ENCODE results near the gene THSD4.

DNA sequence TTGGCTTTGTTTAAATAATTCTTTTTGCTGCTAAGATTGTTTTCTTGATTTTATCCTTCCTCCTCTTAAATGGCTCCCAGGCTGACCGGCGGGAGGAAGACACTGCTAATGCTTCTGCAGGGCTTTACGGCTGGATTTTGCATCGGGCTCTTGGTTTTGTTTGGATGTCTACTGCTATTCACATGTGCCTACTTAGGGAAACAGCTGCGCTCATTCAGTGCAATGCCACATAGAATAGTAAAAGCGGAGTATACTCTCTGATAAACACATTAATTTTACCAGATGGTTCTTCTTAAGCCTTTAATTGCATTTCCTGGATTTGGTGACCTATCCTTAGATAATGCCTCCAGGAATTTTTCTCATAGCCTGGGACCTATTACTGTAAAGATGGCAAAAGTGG is 146.6 kb downstream of the THSD4 start:
- TF ChIP-seq, protein P1, sequence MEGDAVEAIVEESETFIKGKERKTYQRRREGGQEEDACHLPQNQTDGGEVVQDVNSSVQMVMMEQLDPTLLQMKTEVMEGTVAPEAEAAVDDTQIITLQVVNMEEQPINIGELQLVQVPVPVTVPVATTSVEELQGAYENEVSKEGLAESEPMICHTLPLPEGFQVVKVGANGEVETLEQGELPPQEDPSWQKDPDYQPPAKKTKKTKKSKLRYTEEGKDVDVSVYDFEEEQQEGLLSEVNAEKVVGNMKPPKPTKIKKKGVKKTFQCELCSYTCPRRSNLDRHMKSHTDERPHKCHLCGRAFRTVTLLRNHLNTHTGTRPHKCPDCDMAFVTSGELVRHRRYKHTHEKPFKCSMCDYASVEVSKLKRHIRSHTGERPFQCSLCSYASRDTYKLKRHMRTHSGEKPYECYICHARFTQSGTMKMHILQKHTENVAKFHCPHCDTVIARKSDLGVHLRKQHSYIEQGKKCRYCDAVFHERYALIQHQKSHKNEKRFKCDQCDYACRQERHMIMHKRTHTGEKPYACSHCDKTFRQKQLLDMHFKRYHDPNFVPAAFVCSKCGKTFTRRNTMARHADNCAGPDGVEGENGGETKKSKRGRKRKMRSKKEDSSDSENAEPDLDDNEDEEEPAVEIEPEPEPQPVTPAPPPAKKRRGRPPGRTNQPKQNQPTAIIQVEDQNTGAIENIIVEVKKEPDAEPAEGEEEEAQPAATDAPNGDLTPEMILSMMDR (IDR thresholded peaks at IDR 0.05), result no peak
- no peak for TF ChIP-seq POLR2A (IDR thresholded peaks at IDR 0.05)

Measured in upper lobe of left lung (tissue), 4 donors.